Fibroblast of pulmonary artery (primary cell): ENCODE results near the gene MRPL17.

Experiments used
- DNase-seq: peaks from one replicate; pipeline ENCODE4 v3.0.0-alpha.2; 2010; ENCODE audit warnings: low read depth
- H3K4me3 ChIP-seq: replicated peaks from 2 replicates; pipeline ENCODE4 v1.5.1; 2011; ENCODE audit warnings: low read depth, mild to moderate bottlenecking, control low read depth, low read length, moderate library complexity
- CTCF ChIP-seq: IDR thresholded peaks from 2 replicates; pipeline ENCODE4 v1.5.1; 2011; ENCODE audit warnings: mild to moderate bottlenecking, control low read depth, low read length, inconsistent platforms; ENCODE audit errors: missing control alignments

MRPL17 gene

GRCh38 chr11:6647836-6648235 lies 35.3 kb downstream of the MRPL17 start:
- TF ChIP-seq CTCF, result no peak
- no peak for DNase-seq
- no peak overlapping the region for H3K4me3 ChIP-seq

- no peak overlapping the region for H3K4me3 ChIP-seq
- peak; percentile 52 for DNase-seq
- no peak for TF ChIP-seq CTCF
These were observed 36.0 kb downstream of the MRPL17 start for GRCh38 chr11:6646918-6647679.

GRCh38 chr11:6646576-6646917 lies 36.6 kb downstream of the MRPL17 start:
- no peak overlapping the region for H3K4me3 ChIP-seq
- TF ChIP-seq CTCF, result no peak
- peak; percentile 44 for DNase-seq

GRCh38 chr11:6646071-6646470 lies 37.1 kb downstream of the MRPL17 start:
- no peak overlapping the region for H3K4me3 ChIP-seq
- TF ChIP-seq CTCF, result no peak
- DNase-seq, result peak; percentile 64

GRCh38 chr11:6642957-6643356 lies 40.2 kb downstream of the MRPL17 start:
- DNase-seq, result no peak
- H3K4me3 ChIP-seq, result no peak overlapping the region
- no peak for TF ChIP-seq CTCF

GRCh38 chr11:6640985-6641701 lies 42.0 kb downstream of the MRPL17 start:
- no peak for TF ChIP-seq CTCF
- DNase-seq, result no peak
- H3K4me3 ChIP-seq, result no peak overlapping the region
